H1 (cell line): ENCODE data around the gene TNRC6B. TPM values are rescaled to one million over a fixed set of nuclear protein-coding genes. Genes with fewer than 3 reads are reported as not detected.
A peak's percentile ranks its signal among the peaks of the same experiment; 100 is the strongest.

Experiments used
- CTCF ChIA-PET: fragments of 300-600 bp; sonication (Branson Sonifier 250); formaldehyde crosslinking; loops from one replicate; lab custom pipeline; 2021; ENCODE audit not compliant: partially characterized antibody; lab: Charles Lee
- POLR2A ChIA-PET: fragments of 300-600 bp; sonication (Branson Sonifier 250); formaldehyde crosslinking; loops from one replicate; lab custom pipeline; 2021; ENCODE audit warnings: inconsistent platforms; ENCODE audit not compliant: partially characterized antibody; lab: Charles Lee
- DNase-seq, 2 experiments: peaks; one replicate each; pipeline versions ENCODE4 v3.0.0 to v3.0.0-alpha.2; 2010 to 2022; ENCODE audit warnings: low spot score in 2 of 2, low read depth in 1 of 2, mixed read lengths in 1 of 2
- FAIRE-seq: peaks from 2 replicates; lab custom pipeline; 2011; peaks lifted over from hg19 to GRCh38; lab: Jason Lieb, UNC
- H2AFZ ChIP-seq: 2 replicates; pipeline ENCODE4 v1.8.1; 2012; ENCODE audit warnings: low read length, inconsistent platforms
- H2AK5ac ChIP-seq: 2 replicates; pipeline ENCODE4 v1.6.1; 2013; ENCODE audit warnings: low read depth, low read length
- H2BK120ac ChIP-seq: replicated peaks from 2 replicates; pipeline ENCODE3; 2013; ENCODE audit warnings: low read depth, low read length, inconsistent platforms
- H2BK12ac ChIP-seq: 2 replicates; pipeline ENCODE4 v1.6.1; 2013; ENCODE audit warnings: low read depth, low read length
- H2BK15ac ChIP-seq: 2 replicates; pipeline ENCODE4 v1.6.1; 2013; ENCODE audit warnings: low read length
- H2BK20ac ChIP-seq: 2 replicates; pipeline ENCODE4 v1.6.1; 2013; ENCODE audit warnings: low read length
- H2BK5ac ChIP-seq: 2 replicates; pipeline ENCODE4 v1.6.1; 2013; ENCODE audit warnings: low read depth, low read length
- H3K14ac ChIP-seq: 2 replicates; pipeline ENCODE4 v1.6.1; 2013; ENCODE audit warnings: inconsistent platforms; ENCODE audit not compliant: insufficient read length
- H3K18ac ChIP-seq: 2 replicates; pipeline ENCODE4 v1.6.1; 2013; ENCODE audit warnings: low read length; ENCODE audit errors: extremely low read depth
- H3K23ac ChIP-seq: 2 replicates; pipeline ENCODE4 v1.6.1; 2013; ENCODE audit warnings: inconsistent platforms; ENCODE audit not compliant: insufficient read length
- H3K23me2 ChIP-seq: 2 replicates; pipeline ENCODE4 v1.6.1; 2013; ENCODE audit warnings: low read depth, low read length
- H3K27ac ChIP-seq: 2 replicates; pipeline ENCODE4 v1.6.1; 2011; ENCODE audit warnings: low read depth, low read length, inconsistent platforms
- H3K27me3 ChIP-seq, 4 experiments: replicated peaks in 1 of 4; 1 replicate in 1 of 4; 2 replicates in 3 of 4; pipeline versions ENCODE4 v1.6.1 to v1.8.1; 2011 to 2013; ENCODE audit warnings: low read length in 3 of 4, mild to moderate bottlenecking in 3 of 4, inconsistent platforms in 2 of 4, mixed read lengths in 2 of 4, moderate library complexity in 1 of 4; ENCODE audit not compliant: control insufficient read depth in 3 of 4, insufficient read depth in 3 of 4; ENCODE audit errors: extremely low read depth in 1 of 4
- H3K36me3 ChIP-seq, 4 experiments: 2 replicates each; pipeline versions ENCODE4 v1.6.1 to v1.8.1; 2011 to 2013; ENCODE audit warnings: mild to moderate bottlenecking in 4 of 4, low read length in 3 of 4, moderate library complexity in 2 of 4, control low read depth in 1 of 4, inconsistent platforms in 1 of 4; ENCODE audit not compliant: insufficient read depth in 4 of 4, control insufficient read depth in 2 of 4
- H3K4ac ChIP-seq: replicated peaks from 2 replicates; pipeline ENCODE3; 2013; ENCODE audit warnings: low read length, low read depth, mixed read lengths, inconsistent platforms; ENCODE audit not compliant: insufficient read length
- H3K4me1 ChIP-seq, 4 experiments: replicated peaks in 1 of 4; 1 replicate in 1 of 4; 2 replicates in 3 of 4; pipeline versions ENCODE4 v1.6.1 to v1.8.1; 2011 to 2013; ENCODE audit warnings: low read length in 3 of 4, inconsistent platforms in 2 of 4, mixed read lengths in 1 of 4; ENCODE audit not compliant: insufficient read depth in 4 of 4, control insufficient read depth in 3 of 4
- H3K4me2 ChIP-seq, 2 experiments: 2 replicates each; pipeline versions ENCODE4 v1.6.1 to v1.8.1; 2011 to 2013; ENCODE audit warnings: low read depth in 2 of 2, low read length in 2 of 2, control low read depth in 1 of 2, inconsistent platforms in 1 of 2, mild to moderate bottlenecking in 1 of 2; ENCODE audit not compliant: insufficient read depth in 1 of 2
- H3K4me3 ChIP-seq, 4 experiments: fragments of 200-600, 300-600 bp in 1 of 4; sonication (generic), shearing (Covaris generic), sonication (Bioruptor Twin) in 1 of 4; 2 replicates each; pipeline versions ENCODE4 v1.5.1 to v1.8.1; 2011 to 2016; ENCODE audit warnings: low read length in 4 of 4, low read depth in 3 of 4, control low read depth in 2 of 4, inconsistent platforms in 2 of 4, mild to moderate bottlenecking in 2 of 4, mixed read lengths in 1 of 4, moderate library complexity in 1 of 4; ENCODE audit not compliant: insufficient read depth in 2 of 4; ENCODE audit errors: extremely low read depth in 1 of 4
- H3K56ac ChIP-seq: replicated peaks from 2 replicates; pipeline ENCODE3; 2013; ENCODE audit warnings: low read depth, mild to moderate bottlenecking, mixed read lengths, low read length, inconsistent platforms; ENCODE audit not compliant: insufficient read length
- H3K79me1 ChIP-seq: 2 replicates; pipeline ENCODE4 v1.6.1; 2013; ENCODE audit warnings: low read depth, low read length, control low read depth
- H3K79me2 ChIP-seq, 2 experiments: 2 replicates each; pipeline versions ENCODE4 v1.6.1 to v1.8.1; 2012 to 2013; ENCODE audit warnings: low read length in 2 of 2, mild to moderate bottlenecking in 2 of 2, inconsistent platforms in 1 of 2; ENCODE audit not compliant: insufficient read depth in 2 of 2, control insufficient read depth in 1 of 2
- H3K9ac ChIP-seq, 4 experiments: replicated peaks in 1 of 4; 1 replicate in 1 of 4; 2 replicates in 3 of 4; pipeline versions ENCODE4 v1.6.1 to v1.8.1; 2011 to 2013; ENCODE audit warnings: low read depth in 3 of 4, low read length in 3 of 4, control low read depth in 2 of 4, mild to moderate bottlenecking in 2 of 4, moderate library complexity in 2 of 4, inconsistent platforms in 1 of 4; ENCODE audit errors: extremely low read depth in 1 of 4
- H3K9me3 ChIP-seq, 2 experiments: 2 replicates each; pipeline versions ENCODE4 v1.6.1 to v1.8.1; 2012 to 2013; ENCODE audit warnings: mild to moderate bottlenecking in 2 of 2, moderate library complexity in 2 of 2, control low read depth in 1 of 2, inconsistent platforms in 1 of 2, low read depth in 1 of 2, low read length in 1 of 2, mixed read lengths in 1 of 2; ENCODE audit not compliant: insufficient read depth in 2 of 2
- H4K20me1 ChIP-seq, 2 experiments: replicated peaks in 1 of 2; 2 replicates each; pipeline versions ENCODE3 to v1.8.1; 2011 to 2013; ENCODE audit warnings: inconsistent platforms in 2 of 2, low read length in 2 of 2, mild to moderate bottlenecking in 1 of 2; ENCODE audit not compliant: insufficient read depth in 2 of 2, control insufficient read depth in 1 of 2
- H4K5ac ChIP-seq: 2 replicates; pipeline ENCODE4 v1.6.1; 2013; ENCODE audit warnings: low read length, low read depth, mixed read lengths, inconsistent platforms; ENCODE audit not compliant: insufficient read length
- H4K8ac ChIP-seq: 2 replicates; pipeline ENCODE4 v1.8.0; 2013; ENCODE audit warnings: mild to moderate bottlenecking, moderate library complexity, low read length, inconsistent platforms; ENCODE audit not compliant: insufficient read depth; ENCODE audit errors: extremely low read depth
- H4K91ac ChIP-seq: replicated peaks from 2 replicates; pipeline ENCODE3; 2013; ENCODE audit warnings: low read length, mixed read lengths, inconsistent platforms; ENCODE audit not compliant: insufficient read length
- CEBPB ChIP-seq: IDR thresholded peaks from 2 replicates; pipeline ENCODE4 v1.6.1; 2012; ENCODE audit warnings: low read depth, low read length
- USF2 ChIP-seq: IDR thresholded peaks from 2 replicates; pipeline ENCODE4 v1.6.1; 2011; ENCODE audit warnings: low read length, improper control_type of control experiment
- WGBS, 2 experiments: shearing (Covaris generic) in 1 of 2; methylation state at CpG; one replicate each; pipeline versions ENCODE4 v1.1.6 to v1.1.7; 2013 to 2015; ENCODE audit warnings: low lambda C conversion rate in 2 of 2, mixed read lengths in 2 of 2, inconsistent platforms in 1 of 2, low coverage in 1 of 2, missing lambda C conversion rate in 1 of 2; ENCODE audit not compliant: insufficient replicate concordance in 2 of 2, insufficient coverage in 1 of 2, insufficient read length in 1 of 2; ENCODE audit errors: extremely low coverage in 1 of 2, missing lambda C conversion rate in 1 of 2; 5-methylcytosine and 5-hydroxymethylcytosine counted together
- polyA plus RNA-seq, 7 experiments: library from polyadenylated mRNA; depleted of rRNA in 3 of 7; stranded (reverse) in 5 of 7; unstranded in 2 of 7; fragments of >200 nt in 5 of 7; fragments of 200-250 nt in 2 of 7; gene quantifications; 1 replicate in 5 of 7; 2 replicates in 1 of 7; 4 replicates in 1 of 7; pipeline versions ENCODE4 v1.2.1 to v1.2.3, GENCODE V29; 2011 to 2013; ENCODE audit warnings: missing spikeins in 2 of 7, mixed read lengths in 2 of 7
- total RNA-seq: library from RNA; stranded (reverse); fragmentation: NEBNext Ultra II Directional; extraction: Animal tissue kit (Norgen Biotek cat#: 25700); gene quantifications from 2 replicates; pipeline ENCODE4 v1.2.1, GENCODE V29; 2021

Gene TNRC6B
- total and polyA plus RNA-seq, 2 of the 8 experiments (the other 6 are each of a cell fraction or from before 2014, with no cell fraction given) = 12.5 to 48.9 TPM

DNA sequence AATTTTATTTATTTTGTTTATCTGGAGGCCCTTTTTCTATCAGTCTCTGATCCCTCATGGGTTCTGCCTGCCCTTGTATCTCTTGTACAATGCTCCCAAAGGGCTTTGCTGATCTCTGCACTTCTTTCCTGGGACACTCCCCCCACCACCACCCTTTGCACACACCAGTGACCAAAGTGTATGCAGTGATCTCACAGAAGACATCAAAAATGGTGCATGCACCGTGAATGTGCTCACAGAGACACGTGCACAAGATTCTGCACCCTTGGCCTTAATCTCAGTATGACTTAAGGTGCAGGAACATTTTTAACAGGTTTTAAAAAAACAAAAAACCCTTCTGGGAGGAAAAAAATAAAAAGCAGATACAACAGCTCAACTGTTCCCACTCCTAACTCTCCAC, 156.3 kb downstream of the TNRC6B start:
- no peak overlapping the region for H3K18ac ChIP-seq
- no peaks in the 10 kb centered on the region; a peak in 1 of 7 replicates for H3K27me3 ChIP-seq
- H2BK12ac ChIP-seq = no peak overlapping the region
- DNase-seq = no peak
- peaks cover 2 to 19% (median 14%) of the 10 kb centered on the region in 4 experiments; a peak in 6 of 7 replicates for H3K4me1 ChIP-seq
- no peak overlapping the region for H3K23ac ChIP-seq
- H3K4ac ChIP-seq = no peak overlapping the region
- H2BK20ac ChIP-seq = no peak overlapping the region
- H2BK5ac ChIP-seq = no peak overlapping the region
- no peaks in the 10 kb centered on the region for H3K79me2 ChIP-seq
- H3K56ac ChIP-seq = no peak overlapping the region
- H3K14ac ChIP-seq = no peak overlapping the region
- no peak overlapping the region for H4K91ac ChIP-seq
- TF ChIP-seq CEBPB = no peak
- no peak for TF ChIP-seq USF2
- no peak overlapping the region for H2BK120ac ChIP-seq
- no peaks in the 10 kb centered on the region; a peak in 4 of 8 replicates for H3K36me3 ChIP-seq
- ChIA-PET CTCF (interaction anchor here (0.8 to 4.6 kb wide), 2 partner anchors 13 to 14 kb away, joined by 3 to 16 read pairs; no protein-coding TSS in a partner anchor), POLR2A (interaction anchor here (0.6 to 1.8 kb wide), 7 partner anchors 8 to 799 kb away, joined by 3 to 7 read pairs (median 4); partner anchors contain the start of gene ADSL)
- no peak overlapping the region for H2BK15ac ChIP-seq
- H2AK5ac ChIP-seq = no peak overlapping the region
- no peak overlapping the region for H4K5ac ChIP-seq
- H4K20me1 ChIP-seq = no peaks in the 10 kb centered on the region
- no peak for FAIRE-seq
- no peak overlapping the region for H3K27ac ChIP-seq
- 84% methylated on average over 2 of the region's 2 CpGs; no CpG with 5 or more reads in 1 of the 2 experiments for WGBS, 2 experiments
- no peak overlapping the region for H2AFZ ChIP-seq
- no peaks in the 10 kb centered on the region for H3K79me1 ChIP-seq
- H3K9me3 ChIP-seq = no peaks in the 10 kb centered on the region
- H3K4me2 ChIP-seq = peak overlapping the region; percentile 21 to 27; a peak in 1 of 4 replicates
- no peak overlapping the region; a peak in 1 of 7 replicates for H3K9ac ChIP-seq
- no peaks in the 10 kb centered on the region for H3K23me2 ChIP-seq
- no peak overlapping the region for H3K4me3 ChIP-seq
- no peak overlapping the region for H4K8ac ChIP-seq
